Measurements from ENCODE around the gene MICU1. TPM values are rescaled to one million over a fixed set of nuclear protein-coding genes. Genes with fewer than 3 reads are reported as not detected.

The MICU1 gene
- total and polyA plus RNA-seq, 2 of the 13 experiments (the other 11 are each of a cell fraction or from before 2014, with no cell fraction given), result 32.5 to 56.1 TPM

GRCh38 chr10:72320676-72321247 lies 305.1 kb downstream of the MICU1 start (continued):
- peak; percentile 74; the same call in 1 of the 2 replicates for TF ChIP-seq ZMYM2 (CRISPR knock-in tag; IDR thresholded peaks at IDR 0.05)
- peak; percentile 74; the same call in 1 of the 2 replicates for TF ChIP-seq NRL (CRISPR knock-in tag; IDR thresholded peaks at IDR 0.05; ENCODE audit: borderline replicate concordance)
- TF ChIP-seq FLYWCH1 (CRISPR knock-in tag; IDR thresholded peaks at IDR 0.05), result no peak
- no peak for TF ChIP-seq ZNF839 (CRISPR knock-in tag; IDR thresholded peaks at IDR 0.05; ENCODE audit: borderline replicate concordance)
- TF ChIP-seq ZBTB3 (CRISPR knock-in tag; IDR thresholded peaks at IDR 0.05; ENCODE audit: borderline replicate concordance, low read depth), result no peak
- TF ChIP-seq HCFC1 (IDR thresholded peaks at IDR 0.05; ENCODE audit: low read depth, low read length), result no peak
- peak; percentile 94 for TF ChIP-seq POLR2G (IDR thresholded peaks at IDR 0.05; ENCODE audit: low read depth, low read length)
- no peak for TF ChIP-seq REL (CRISPR knock-in tag; conservative IDR thresholded peaks at IDR 0.05)
- TF ChIP-seq ZFAT (CRISPR knock-in tag; conservative IDR thresholded peaks at IDR 0.05), result no peak
- TF ChIP-seq MBD4 (IDR thresholded peaks at IDR 0.05; ENCODE audit: borderline replicate concordance, low read length), result no peak
- peak in 1 of 2 experiments; percentile 78; a peak in 2 of 4 replicates for TF ChIP-seq HMGXB4 (CRISPR knock-in tag; IDR thresholded peaks at IDR 0.05; ENCODE audit: borderline replicate concordance in 1 of 2, low read depth in 1 of 2)
- TF ChIP-seq RFX3 (CRISPR knock-in tag; IDR thresholded peaks at IDR 0.05), result no peak
- TF ChIP-seq ZNF639 (CRISPR knock-in tag; conservative IDR thresholded peaks at IDR 0.05), result no peak
- no peak for TF ChIP-seq ZNF576 (CRISPR knock-in tag; IDR thresholded peaks at IDR 0.05)
- TF ChIP-seq CEBPB (IDR thresholded peaks at IDR 0.05; ENCODE audit: borderline replicate concordance, low read depth, low read length), result peak; percentile 96
- TF ChIP-seq ZNF343 (CRISPR knock-in tag; IDR thresholded peaks at IDR 0.05), result no peak
- no peak for TF ChIP-seq ARNT2 (CRISPR knock-in tag; IDR thresholded peaks at IDR 0.05; ENCODE audit: low read depth)
- no peak for TF ChIP-seq ZNF660 (CRISPR knock-in tag; IDR thresholded peaks at IDR 0.05; ENCODE audit: borderline replicate concordance, low read depth)
- no peak for TF ChIP-seq FUBP1 (CRISPR knock-in tag; IDR thresholded peaks at IDR 0.05; ENCODE audit: borderline replicate concordance)
- peak; percentile 27; the same call in 1 of the 2 replicates for TF ChIP-seq RXRA (CRISPR knock-in tag; IDR thresholded peaks at IDR 0.05)
- peak; percentile 27; the same call in 1 of the 2 replicates for TF ChIP-seq SP5 (CRISPR knock-in tag; IDR thresholded peaks at IDR 0.05; ENCODE audit: borderline replicate concordance, low read depth)
- no peak for TF ChIP-seq ZNF616 (CRISPR knock-in tag; IDR thresholded peaks at IDR 0.05; ENCODE audit: low read depth)
- TF ChIP-seq TIGD3 (CRISPR knock-in tag; IDR thresholded peaks at IDR 0.05; ENCODE audit: borderline replicate concordance), result no peak
- no peak for TF ChIP-seq NFKB2 (CRISPR knock-in tag; IDR thresholded peaks at IDR 0.05; ENCODE audit: borderline replicate concordance)

Measured in HepG2 (cell line).